Measurements from ENCODE around the gene TATDN3.
"Not testable (repeated sequence)": the region's sequence is repeated elsewhere in the genome, so short reads cannot be mapped to it uniquely, and the experiment has no call there.

The TATDN3 gene

GRCh38 chr1:212777151-212777550 lies 14.5 kb upstream of the TATDN3 start:
- no peak for TF ChIP-seq CTCF (IDR thresholded peaks at IDR 0.05; ENCODE audit: borderline replicate concordance, insufficient read depth, low read depth, low read length)
- H3K4me3 ChIP-seq (ENCODE audit: low read depth, low read length), result no peak overlapping the region

- not testable (repeated sequence) for H3K4me3 ChIP-seq (ENCODE audit: low read depth, low read length)
Observed at GRCh38 chr1:212779086-212779485, 12.6 kb upstream of the TATDN3 start.

- TF ChIP-seq CTCF (IDR thresholded peaks at IDR 0.05; ENCODE audit: borderline replicate concordance, insufficient read depth, low read depth, low read length), result no peak
Observed at GRCh38 chr1:212780759-212781158, 10.9 kb upstream of the TATDN3 start.

GRCh38 chr1:212781225-212781624 lies 10.5 kb upstream of the TATDN3 start:
- H3K4me3 ChIP-seq (ENCODE audit: low read depth, low read length), result no peak overlapping the region
- TF ChIP-seq CTCF (IDR thresholded peaks at IDR 0.05; ENCODE audit: borderline replicate concordance, insufficient read depth, low read depth, low read length), result no peak

More at GRCh38 chr1:212780759-212781158, 10.9 kb upstream of the TATDN3 start:
- no peak overlapping the region for H3K4me3 ChIP-seq (ENCODE audit: low read depth, low read length)

GRCh38 chr1:212782422-212783154 lies 9.1 kb upstream of the TATDN3 start:
- TF ChIP-seq CTCF (IDR thresholded peaks at IDR 0.05; ENCODE audit: borderline replicate concordance, insufficient read depth, low read depth, low read length), result no peak; the same call in 1 of the 2 replicates
- H3K4me3 ChIP-seq (ENCODE audit: low read depth, low read length), result no peak overlapping the region

- H3K4me3 ChIP-seq (ENCODE audit: low read depth, low read length), result no peak overlapping the region
- TF ChIP-seq CTCF (IDR thresholded peaks at IDR 0.05; ENCODE audit: borderline replicate concordance, insufficient read depth, low read depth, low read length), result no peak
Observed at GRCh38 chr1:212783976-212784375, 7.7 kb upstream of the TATDN3 start.

GRCh38 chr1:212785871-212786270 lies 5.8 kb upstream of the TATDN3 start:
- no peak overlapping the region for H3K4me3 ChIP-seq (ENCODE audit: low read depth, low read length)
- TF ChIP-seq CTCF (IDR thresholded peaks at IDR 0.05; ENCODE audit: borderline replicate concordance, insufficient read depth, low read depth, low read length), result no peak

Measured in GM12875 (cell line).